Activated CD4-positive, alpha-beta T cell treated with anti-CD3 and anti-CD28 coated beads for 24 hours (primary cell): ENCODE results near the gene RASL10B.
"Not testable (repeated sequence)": the region's sequence is repeated elsewhere in the genome, so short reads cannot be mapped to it uniquely, and the experiment has no call there.

Experiments used
- DNase-seq, 2 donors: peaks; one replicate each; pipeline ENCODE4 v3.0.0-alpha.2; 2020; ENCODE audit warnings: low read depth in 2 of 2

Gene RASL10B

DNA sequence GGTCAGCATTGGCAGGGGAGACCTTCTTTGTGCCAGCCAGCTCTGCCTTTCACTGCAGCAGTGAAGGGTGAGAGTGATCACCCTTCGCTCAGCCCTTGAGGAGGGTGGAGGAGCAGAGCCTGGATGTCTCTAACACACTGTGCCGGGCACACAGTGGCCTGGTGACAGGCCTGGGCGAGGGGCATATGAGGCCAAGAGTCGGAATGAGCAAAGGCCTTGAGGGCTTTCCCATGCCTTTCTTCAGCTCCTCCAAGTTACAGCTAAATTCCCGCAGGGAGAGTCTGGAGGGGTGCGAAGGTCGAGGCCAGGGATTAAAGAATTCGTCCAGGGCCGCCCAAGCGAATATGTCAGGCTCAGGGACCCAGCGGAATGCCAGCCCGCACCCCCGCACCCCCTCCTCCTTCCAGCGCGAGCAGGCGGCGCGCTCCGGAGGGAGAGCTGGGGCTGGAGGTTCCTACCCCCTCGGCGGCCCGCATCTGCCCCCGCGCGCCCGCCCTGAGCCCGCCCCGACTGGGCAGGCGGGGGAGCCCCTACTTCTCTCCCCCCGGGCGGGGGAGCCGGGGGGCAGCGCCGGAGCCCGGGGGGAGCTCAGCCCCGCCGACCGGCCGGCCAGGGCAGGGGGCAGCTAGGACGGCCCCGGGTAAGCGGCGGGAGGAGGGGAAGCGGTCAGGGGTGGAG, at the start of gene RASL10B:
Gene RASL10B (plus strand): TSS at position 401 of the 678 bp plus-strand sequence. CDS start 3,546 bp downstream, outside the sequence.
- DNase-seq = peak; percentile 42 to 44

- no peak for DNase-seq
Observed at GRCh38 chr17:35683591-35683990, 47.8 kb upstream of the RASL10B start.

DNA sequence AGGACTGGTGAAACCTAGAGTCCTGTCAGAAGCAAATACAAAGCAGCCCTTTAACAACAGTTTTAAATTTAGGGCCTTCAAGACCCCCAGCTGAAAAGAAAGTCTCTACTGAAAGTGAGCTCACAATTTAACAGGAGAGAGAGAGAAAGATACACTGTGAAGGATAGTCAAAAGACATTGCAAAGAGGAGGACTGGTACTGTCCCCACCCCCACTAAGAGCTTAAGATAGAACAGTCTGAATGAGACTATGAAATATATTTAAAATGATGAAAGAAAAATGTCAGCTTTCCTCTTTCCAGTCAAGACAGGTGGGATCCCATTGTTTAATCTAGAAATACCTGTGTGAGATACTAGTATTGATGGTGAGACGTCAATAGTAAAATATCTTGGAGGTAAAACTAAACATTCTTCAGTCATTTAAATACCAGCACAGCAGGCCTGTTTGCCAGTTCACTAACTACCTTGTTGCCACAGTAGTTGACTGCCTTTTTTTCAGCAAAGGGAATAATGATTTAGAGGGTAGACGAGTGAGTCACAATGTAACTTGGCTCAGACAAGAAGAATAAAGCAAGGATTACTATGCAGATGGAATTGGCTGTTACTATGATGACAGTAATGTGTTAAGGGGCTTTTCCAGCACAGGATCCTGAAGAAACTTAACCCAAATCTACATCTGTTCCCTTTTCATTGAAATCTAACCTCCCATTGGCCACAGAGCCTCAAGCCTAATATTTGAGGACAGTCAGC, 47.2 kb upstream of the RASL10B start:
- no peak for DNase-seq

GRCh38 chr17:35692512-35693210, 38.8 kb upstream of the RASL10B start:
- no peak for DNase-seq

DNA sequence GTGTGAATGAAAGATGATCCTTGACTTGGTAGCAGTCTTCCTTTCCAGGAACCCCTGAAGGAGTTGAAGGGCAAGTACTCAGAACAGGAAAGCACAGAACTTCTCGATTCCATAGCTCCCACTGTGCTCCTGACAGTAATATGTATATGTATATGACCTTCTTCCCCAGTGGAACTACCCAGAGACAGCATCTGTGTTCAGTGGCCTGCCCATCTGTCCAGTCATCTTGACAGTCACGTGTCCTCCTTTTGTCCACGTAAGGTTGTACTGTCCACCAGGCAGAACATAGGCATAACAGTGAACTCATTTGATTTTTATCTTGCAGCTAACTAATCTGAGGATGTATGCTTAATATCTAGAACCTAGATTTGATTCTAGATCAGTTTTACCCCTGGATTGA, 37.8 kb upstream of the RASL10B start:
- DNase-seq = no peak

DNA sequence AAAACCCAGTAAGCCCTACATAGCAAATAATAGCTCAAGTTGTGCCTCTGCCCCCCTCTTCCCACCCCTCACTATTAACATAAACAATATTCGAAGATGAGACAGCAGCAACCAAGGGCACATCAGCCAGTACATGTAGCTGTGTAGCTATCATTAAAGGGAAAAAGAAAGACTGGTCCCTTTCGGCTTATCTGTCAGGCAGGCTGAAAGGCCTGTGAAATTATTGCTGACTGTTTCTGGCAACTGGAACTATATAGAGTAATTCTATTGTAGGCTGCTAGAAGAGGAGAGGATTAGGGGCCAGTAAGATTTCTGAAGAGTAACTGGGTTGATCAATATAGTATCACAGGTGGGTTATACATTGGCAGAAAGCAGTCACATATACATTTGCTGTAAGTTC, 36.5 kb upstream of the RASL10B start:
- DNase-seq = no peak

GRCh38 chr17:35695613-35696012, 35.8 kb upstream of the RASL10B start:
- no peak for DNase-seq

DNA sequence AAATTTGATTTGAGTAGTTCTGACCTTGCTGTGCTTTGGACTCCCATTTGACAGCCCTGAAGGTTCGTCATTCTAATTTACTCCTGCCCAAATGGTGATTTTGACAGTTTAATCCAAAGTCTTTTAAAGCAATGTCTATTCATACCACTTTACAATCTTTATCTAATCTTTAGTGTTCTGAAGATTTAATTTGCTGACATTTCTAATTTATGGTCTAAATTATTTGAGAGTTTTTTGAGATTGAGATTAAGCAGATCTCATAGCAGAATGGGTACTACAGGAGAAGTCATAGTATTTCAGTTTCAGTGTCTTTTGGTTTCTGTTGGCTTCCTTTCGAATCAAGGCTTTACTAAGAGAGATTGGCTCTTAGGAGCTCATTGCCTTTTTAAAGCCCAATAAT, 32.6 kb upstream of the RASL10B start:
- no peak for DNase-seq

DNA sequence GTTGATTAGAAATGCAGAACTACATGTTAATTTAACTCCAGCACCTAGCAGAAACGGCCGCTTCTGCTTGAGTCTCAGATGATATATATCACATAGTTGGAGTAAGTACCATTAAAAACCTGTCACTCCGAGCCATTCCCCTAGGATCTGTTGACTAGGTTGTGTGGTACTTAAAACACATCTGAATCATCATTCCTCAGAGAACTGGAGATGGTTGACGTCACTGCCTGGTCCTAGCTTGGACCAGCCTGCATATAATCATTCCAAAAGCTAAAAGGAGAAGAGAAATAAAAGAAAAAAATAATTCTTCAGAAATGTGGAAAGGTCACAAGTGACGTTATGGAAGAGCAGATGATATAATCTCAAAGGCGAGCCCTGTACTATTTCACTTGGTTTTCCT, 31.3 kb upstream of the RASL10B start:
- no peak for DNase-seq

- DNase-seq = no peak
Observed at GRCh38 chr17:35701491-35701890, 29.9 kb upstream of the RASL10B start.

- DNase-seq = not testable (repeated sequence)
Observed at GRCh38 chr17:35703308-35703707, 28.1 kb upstream of the RASL10B start.

GRCh38 chr17:35705230-35705629, 26.2 kb upstream of the RASL10B start:
- DNase-seq = no peak

- no peak for DNase-seq
Observed at GRCh38 chr17:35705705-35706104, 25.7 kb upstream of the RASL10B start.

DNA sequence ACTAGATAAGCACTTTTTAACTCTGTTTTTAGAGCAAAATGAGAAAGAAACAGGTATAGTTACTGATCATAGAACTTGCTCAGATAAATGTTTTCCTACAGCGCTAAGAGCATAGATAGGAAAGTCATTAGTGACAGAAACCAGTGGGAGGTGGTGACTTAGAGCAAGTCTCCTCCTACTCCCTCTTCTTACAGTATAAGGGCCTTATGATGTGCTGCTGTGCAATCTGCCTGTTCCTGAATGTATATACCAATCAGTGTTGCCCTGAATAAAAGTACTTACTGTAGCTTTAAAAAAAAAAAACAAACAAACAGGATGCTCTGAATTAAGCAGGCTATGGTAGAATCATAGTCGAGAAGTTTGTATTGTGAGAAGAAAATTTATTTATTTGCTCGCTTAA, 23.3 kb upstream of the RASL10B start:
- no peak for DNase-seq

DNA sequence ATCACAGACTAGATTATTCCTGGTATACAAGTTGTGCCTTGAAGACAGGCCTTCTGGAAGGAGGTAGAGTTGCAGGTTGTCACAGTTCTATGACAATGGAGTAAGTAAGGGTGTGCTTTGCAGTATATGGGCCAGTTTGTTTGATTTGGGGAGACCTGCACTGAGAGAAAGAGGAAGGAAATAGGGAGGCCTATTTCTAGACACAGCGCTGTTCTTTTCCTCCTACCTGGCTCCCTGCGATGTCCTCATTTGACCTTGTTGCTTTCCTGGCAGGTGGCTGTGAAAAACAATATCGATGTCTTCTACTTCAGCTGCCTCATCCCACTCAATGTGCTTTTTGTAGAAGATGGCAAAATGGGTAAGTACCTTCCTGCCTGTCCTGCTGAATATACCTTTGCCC, 22.5 kb upstream of the RASL10B start:
- no peak for DNase-seq

- DNase-seq = no peak
Observed at GRCh38 chr17:35709874-35710273, 21.6 kb upstream of the RASL10B start.

GRCh38 chr17:35710950-35711349, 20.5 kb upstream of the RASL10B start:
- DNase-seq = no peak

DNA sequence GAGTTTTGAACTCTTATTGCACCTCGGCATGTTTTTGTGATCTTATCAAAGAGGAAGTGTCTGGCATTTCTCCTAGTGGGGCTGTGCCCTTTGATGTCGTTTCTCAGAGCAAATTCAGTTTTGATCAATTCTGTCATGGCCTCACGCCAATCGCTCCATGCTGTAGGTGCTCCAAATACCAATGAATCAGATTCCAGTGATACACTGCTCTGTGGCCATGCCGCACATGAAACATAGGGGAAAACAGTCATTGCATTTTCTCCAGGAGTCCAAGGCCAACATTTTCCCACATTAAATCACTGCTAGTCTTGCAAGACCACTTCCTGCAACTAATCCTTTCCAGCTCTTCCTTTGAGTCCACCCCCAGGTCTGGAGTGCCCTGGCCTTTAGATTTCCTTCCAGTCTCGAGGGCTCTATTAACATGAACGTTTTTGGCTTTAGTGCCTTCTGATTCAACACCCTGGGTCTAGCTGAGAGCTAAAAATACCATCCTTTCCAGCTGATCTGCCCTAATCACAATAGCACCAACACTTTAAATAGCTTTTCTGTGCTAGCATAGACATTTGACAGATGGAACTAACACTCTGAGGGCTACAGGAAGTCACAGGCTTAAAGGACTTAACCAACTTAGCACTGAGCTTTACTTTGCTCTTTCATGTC, 18.2 kb upstream of the RASL10B start:
- no peak for DNase-seq

DNA sequence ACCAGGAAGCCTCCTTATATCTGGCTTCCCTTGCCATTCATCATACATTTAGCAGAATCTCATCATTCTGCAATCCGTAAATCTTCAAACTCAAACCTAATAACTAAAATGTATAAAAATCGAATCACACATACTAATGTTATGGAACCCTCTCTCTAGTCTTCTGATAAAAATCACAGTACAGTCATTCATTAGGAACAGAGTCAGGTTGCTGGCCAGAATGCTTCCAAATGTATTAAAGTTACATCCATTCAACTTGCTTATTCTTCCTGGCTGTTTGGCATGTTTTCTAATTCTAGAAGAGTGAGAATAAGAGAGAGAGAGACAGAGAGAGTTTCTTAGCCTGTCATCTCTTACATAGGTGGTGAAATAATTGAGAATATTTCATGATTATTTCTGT, 16.5 kb upstream of the RASL10B start:
- DNase-seq = no peak

GRCh38 chr17:35715416-35715815, 16.0 kb upstream of the RASL10B start:
- no peak for DNase-seq

- DNase-seq = no peak
Observed at GRCh38 chr17:35716173-35716572, 15.3 kb upstream of the RASL10B start.

DNA sequence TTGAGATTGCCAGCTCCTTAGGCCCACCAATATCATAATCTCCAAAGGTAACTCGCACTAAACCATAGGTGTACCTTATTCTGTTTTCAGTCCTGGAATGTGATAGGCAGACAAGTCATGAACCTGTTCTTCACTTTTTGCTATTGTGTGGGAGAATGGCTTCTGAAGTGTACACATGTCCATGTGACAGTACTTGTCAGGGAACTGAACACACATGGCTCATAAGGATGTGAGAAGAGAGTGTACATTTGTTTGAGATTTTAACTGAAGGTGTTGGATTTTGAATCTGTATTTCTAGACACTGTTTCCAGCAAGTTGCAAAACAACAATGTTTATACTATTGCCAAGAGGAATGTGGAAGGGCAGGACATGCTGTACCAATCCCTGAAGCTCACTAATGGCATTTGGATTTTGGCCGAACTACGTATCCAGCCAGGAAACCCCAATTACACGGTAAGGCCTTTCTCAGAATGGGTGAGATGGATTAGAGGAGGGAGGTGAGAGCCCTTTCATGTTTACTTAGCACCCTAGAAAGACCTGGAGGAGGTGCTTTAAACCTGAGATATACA, 14.5 kb upstream of the RASL10B start:
- no peak for DNase-seq
